Stimulated activated CD4-positive, alpha-beta T cell treated with anti-CD3 and anti-CD28 coated beads, Interleukin-1b, Interleukin-23, amount 100 ng/mL, for 1 hour (primary cell): Measurements from ENCODE around the gene GNG12.

ENCODE experiments used
- DNase-seq, 2 donors: peaks; one replicate each; pipeline ENCODE4 v3.0.0-alpha.2; 2020; ENCODE audit warnings: low read depth in 2 of 2

GNG12 gene

GRCh38 chr1:67840449-67840848 lies 7.2 kb upstream of the GNG12 start:
- DNase-seq = no peak

GRCh38 chr1:67839826-67840225 lies 6.6 kb upstream of the GNG12 start:
- DNase-seq = no peak

GRCh38 chr1:67838180-67838910 lies 5.1 kb upstream of the GNG12 start:
- DNase-seq = no peak

- no peak for DNase-seq
Measured at GRCh38 chr1:67836769-67837168, 3.5 kb upstream of the GNG12 start.

GRCh38 chr1:67835663-67836452 lies 2.6 kb upstream of the GNG12 start:
- no peak for DNase-seq

GRCh38 chr1:67834246-67834877 lies 1.1 kb upstream of the GNG12 start:
- no peak for DNase-seq

GRCh38 chr1:67833602-67833940 lies 304 bp upstream of the GNG12 start:
- no peak for DNase-seq

GRCh38 chr1:67831850-67832513 lies 1.3 kb downstream of the GNG12 start:
- no peak for DNase-seq

GRCh38 chr1:67830928-67831830 lies 2.1 kb downstream of the GNG12 start:
- no peak for DNase-seq

- no peak for DNase-seq
Measured at GRCh38 chr1:67830226-67830625, 3.0 kb downstream of the GNG12 start.

- no peak for DNase-seq
Measured at GRCh38 chr1:67827688-67828087, 5.6 kb downstream of the GNG12 start.

- DNase-seq = no peak
Measured at GRCh38 chr1:67825591-67825990, 7.7 kb downstream of the GNG12 start.

- no peak for DNase-seq
Measured at GRCh38 chr1:67824766-67825165, 8.5 kb downstream of the GNG12 start.

- DNase-seq = no peak
Measured at GRCh38 chr1:67823615-67824014, 9.7 kb downstream of the GNG12 start.

- DNase-seq = no peak
Measured at GRCh38 chr1:67821263-67821662, 12.0 kb downstream of the GNG12 start.

GRCh38 chr1:67818725-67819301 lies 14.5 kb downstream of the GNG12 start:
- no peak for DNase-seq

GRCh38 chr1:67818162-67818561 lies 15.1 kb downstream of the GNG12 start:
- no peak for DNase-seq

GRCh38 chr1:67817319-67817718 lies 15.9 kb downstream of the GNG12 start:
- DNase-seq = no peak

GRCh38 chr1:67816506-67816905 lies 16.8 kb downstream of the GNG12 start:
- no peak for DNase-seq

- no peak for DNase-seq
Measured at GRCh38 chr1:67816095-67816475, 17.2 kb downstream of the GNG12 start.
